GM13977 (cell line): ENCODE results near the gene RAD51.

Experiments
- DNase-seq: peaks from one replicate; pipeline ENCODE4 v3.0.0; 2012; ENCODE audit warnings: low spot score
- in situ Hi-C: fragments of 300-500 bp; cut with MboI; formaldehyde crosslinking; loops from one replicate; pipeline ENCODE4 v1.12.0; 2022; ENCODE audit warnings: low sequenced_read_pairs, low pct_unique_long_range_greater_than_20kb, mixed read lengths, inconsistent platforms; ENCODE audit not compliant: unreplicated experiment
- TF ChIP-seq, protein P1 (sequence below): IDR thresholded peaks from 2 replicates; pipeline ENCODE4 v1.5.1; 2012; ENCODE audit warnings: mild to moderate bottlenecking, control low read depth; ENCODE audit not compliant: insufficient read depth; ENCODE audit errors: extremely low read depth, missing control alignments

The RAD51 gene

DNA sequence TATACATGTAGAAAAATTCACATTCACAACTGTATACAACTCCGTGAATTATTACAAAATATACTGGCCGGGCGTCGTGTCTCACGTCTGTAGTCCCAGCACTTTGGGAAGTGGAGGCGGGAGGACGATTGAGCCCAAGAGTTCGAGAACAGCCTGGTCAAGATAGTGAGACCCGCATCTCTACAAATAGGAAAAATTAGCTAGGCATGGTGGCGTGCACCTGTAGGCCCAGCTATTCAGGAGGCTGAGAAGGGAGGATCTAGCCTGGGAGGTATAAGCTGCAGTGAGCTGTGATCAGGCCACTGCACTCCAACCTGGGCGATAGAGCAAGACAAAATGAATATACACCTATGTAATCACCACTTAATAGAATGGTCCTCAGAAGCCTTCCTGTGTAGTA, 1.3 kb downstream of the RAD51 start:
- in situ Hi-C loops = no loop called here
- TF ChIP-seq, protein P1, sequence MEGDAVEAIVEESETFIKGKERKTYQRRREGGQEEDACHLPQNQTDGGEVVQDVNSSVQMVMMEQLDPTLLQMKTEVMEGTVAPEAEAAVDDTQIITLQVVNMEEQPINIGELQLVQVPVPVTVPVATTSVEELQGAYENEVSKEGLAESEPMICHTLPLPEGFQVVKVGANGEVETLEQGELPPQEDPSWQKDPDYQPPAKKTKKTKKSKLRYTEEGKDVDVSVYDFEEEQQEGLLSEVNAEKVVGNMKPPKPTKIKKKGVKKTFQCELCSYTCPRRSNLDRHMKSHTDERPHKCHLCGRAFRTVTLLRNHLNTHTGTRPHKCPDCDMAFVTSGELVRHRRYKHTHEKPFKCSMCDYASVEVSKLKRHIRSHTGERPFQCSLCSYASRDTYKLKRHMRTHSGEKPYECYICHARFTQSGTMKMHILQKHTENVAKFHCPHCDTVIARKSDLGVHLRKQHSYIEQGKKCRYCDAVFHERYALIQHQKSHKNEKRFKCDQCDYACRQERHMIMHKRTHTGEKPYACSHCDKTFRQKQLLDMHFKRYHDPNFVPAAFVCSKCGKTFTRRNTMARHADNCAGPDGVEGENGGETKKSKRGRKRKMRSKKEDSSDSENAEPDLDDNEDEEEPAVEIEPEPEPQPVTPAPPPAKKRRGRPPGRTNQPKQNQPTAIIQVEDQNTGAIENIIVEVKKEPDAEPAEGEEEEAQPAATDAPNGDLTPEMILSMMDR = no peak
- no peak for DNase-seq

- TF ChIP-seq, protein P1 = no peak
- in situ Hi-C loops = no loop called here
- DNase-seq = no peak
Observed at GRCh38 chr15:40697916-40698315, 2.9 kb downstream of the RAD51 start.

- DNase-seq = no peak
- TF ChIP-seq, protein P1 = peak; percentile 26
- in situ Hi-C loops = no loop called here
Observed at GRCh38 chr15:40702077-40702476, 7.1 kb downstream of the RAD51 start.

DNA sequence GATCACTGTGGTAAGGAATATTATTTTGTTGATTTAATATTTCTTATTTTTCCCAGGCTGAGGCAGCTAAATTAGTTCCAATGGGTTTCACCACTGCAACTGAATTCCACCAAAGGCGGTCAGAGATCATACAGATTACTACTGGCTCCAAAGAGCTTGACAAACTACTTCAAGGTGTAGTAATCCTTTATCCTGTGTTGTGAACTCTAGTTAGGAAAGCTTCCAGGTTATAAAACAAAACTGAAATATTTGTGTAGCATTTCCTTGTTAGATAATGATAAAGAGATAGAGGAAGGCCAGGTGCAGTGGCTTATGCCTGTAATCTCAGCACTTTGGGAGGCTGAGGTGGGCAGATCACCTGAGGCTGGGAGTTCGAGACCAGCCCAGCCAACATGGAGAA, 11.1 kb downstream of the RAD51 start:
- DNase-seq = no peak
- TF ChIP-seq, protein P1 = no peak
- in situ Hi-C loops = no loop called here

DNA sequence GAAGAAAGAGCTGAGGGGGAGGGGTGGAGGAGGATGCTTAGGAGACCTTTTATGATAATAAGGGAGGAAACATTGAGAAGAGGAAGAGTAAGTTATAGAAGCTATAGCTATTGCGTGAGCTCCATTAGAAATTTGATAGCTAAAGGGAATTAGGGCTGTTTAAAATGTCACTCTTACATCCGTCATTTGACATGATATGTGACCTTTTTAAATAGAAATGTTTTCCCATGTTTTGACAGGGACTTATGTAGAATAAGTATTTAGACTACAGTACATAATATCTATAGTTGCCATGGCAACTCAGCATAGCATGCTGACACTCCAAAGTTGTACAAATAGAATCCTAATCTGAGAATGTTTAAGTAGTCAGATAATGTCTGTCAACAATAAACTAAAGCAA, 19.2 kb downstream of the RAD51 start:
- TF ChIP-seq, protein P1 = no peak
- in situ Hi-C loops = no loop called here
- DNase-seq = no peak

DNA sequence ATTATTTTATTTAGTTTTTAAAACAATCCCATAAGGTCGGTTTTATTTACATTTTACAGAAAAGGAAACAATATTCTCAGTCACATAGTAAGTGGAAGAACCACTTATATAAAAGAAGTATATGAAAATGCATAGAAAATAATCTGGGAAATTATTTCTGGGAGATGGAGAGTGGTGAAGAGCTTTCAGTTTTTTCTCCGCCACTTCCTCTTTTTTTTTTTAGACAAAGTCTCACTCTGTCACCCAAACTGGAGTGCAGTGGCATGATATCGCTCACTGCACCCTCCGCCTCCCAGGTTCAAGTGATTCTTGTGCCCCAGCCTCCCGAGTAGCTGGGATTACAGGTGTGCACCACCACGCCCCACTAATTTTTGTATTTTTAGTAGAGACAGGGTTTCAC, 21.2 kb downstream of the RAD51 start:
- in situ Hi-C loops = no loop called here
- DNase-seq = no peak
- TF ChIP-seq, protein P1 = no peak

- TF ChIP-seq, protein P1 = no peak
- no peak for DNase-seq
- in situ Hi-C loops = no loop called here
Observed at GRCh38 chr15:40721701-40722100, 26.7 kb downstream of the RAD51 start.
